Stimulated activated CD4-positive, alpha-beta T cell treated with anti-CD3 and anti-CD28 coated beads, Interleukin-2, amount 100 ng/mL, for 48 hours (primary cell): ENCODE results near the gene TPMT.
A peak's percentile ranks its signal among the peaks of the same experiment; 100 is the strongest.
"Not testable (repeated sequence)": the region's sequence is repeated elsewhere in the genome, so short reads cannot be mapped to it uniquely, and the experiment has no call there.

ENCODE experiments used
- DNase-seq, 2 donors: peaks; one replicate each; pipeline ENCODE4 v3.0.0-alpha.2; 2020

TPMT gene

GRCh38 chr6:18154507-18155149 lies at the start of gene TPMT:
Gene TPMT, minus strand, starts transcription at chr6:18155077. Its CDS starts 5,950 bp downstream, at chr6:18149127.
- DNase-seq = no peak

DNA sequence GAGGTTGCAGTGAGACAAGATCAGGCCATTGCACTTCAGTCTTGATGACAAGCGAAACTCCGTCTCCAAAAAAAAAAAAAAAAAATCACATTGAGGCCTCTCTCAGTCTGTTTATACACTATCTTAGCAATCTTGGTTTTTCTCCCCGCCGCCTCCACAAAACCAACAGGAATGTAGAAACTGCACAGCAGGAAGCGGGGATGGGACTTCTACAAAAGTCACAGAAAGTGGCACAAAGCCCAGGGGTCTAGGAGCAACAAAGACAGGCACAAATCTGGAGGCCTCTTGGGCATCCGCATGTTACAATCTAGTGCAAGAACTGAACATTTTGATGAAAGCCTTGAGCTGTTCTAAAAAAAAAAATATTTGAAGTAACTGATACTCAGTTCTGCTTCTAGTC lies 48.9 kb upstream of the TPMT start:
- no peak for DNase-seq

DNA sequence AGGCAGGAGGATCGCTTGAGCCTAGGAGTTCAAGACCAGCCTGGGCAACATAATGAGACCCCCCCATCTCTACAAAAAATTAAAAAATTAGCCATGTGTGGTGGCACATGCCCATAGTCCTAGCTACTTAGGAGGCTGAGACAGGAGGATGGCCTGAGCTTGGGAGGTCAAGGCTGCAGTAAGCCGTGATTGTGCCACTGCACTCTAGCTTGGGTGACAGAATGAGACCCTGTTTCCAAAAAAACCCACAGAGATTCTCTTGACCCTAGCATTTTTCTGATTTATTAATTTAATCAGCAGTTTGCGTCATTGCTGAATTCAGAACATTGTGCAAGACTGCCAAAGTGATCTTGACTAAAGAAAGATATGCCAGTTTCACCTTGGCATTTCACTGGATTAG lies 37.1 kb upstream of the TPMT start:
- DNase-seq = no peak

- DNase-seq = no peak
Observed at GRCh38 chr6:18189196-18189595, 34.3 kb upstream of the TPMT start.

DNA sequence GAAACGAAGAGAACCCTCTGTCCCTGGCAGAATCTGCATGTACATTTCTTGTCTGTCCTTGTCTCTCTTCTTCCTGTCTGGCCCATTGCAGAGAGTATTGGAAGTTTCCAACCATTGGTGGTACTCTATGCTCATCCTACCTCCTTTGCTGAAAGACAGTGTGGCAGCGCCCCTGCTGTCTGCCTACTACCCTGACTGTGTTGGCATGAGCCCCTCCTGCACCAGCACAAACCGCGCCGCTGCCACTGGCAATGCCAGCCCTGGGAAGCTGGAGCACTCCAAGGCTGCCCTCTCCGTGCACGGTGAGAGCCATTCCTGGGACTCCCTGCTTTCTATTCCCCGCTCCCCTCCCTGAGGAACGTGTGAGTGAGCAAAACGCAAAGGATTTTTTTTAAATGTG lies 32.8 kb upstream of the TPMT start:
- DNase-seq = no peak

GRCh38 chr6:18186540-18187250 lies 31.8 kb upstream of the TPMT start:
- no peak for DNase-seq

GRCh38 chr6:18186033-18186432 lies 31.2 kb upstream of the TPMT start:
- no peak for DNase-seq

DNA sequence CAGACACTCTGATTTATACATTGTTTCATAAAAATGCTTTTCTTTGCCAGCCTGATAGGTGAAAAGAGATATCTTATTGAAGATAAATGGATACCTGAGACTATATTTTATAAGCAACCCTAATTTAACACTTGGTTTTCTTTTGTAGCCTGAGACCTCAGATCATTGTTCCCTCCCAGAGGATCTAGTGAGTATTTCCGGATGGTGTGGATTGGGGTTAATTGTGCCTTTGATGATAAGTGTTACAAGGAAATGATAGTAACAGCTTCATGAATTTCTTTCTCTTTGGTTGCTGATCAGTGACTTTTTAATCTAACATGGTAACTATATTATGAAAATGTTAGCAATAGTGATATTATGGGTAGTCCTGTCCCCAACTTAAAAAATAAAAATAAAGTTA lies 30.7 kb upstream of the TPMT start:
- DNase-seq = no peak

DNA sequence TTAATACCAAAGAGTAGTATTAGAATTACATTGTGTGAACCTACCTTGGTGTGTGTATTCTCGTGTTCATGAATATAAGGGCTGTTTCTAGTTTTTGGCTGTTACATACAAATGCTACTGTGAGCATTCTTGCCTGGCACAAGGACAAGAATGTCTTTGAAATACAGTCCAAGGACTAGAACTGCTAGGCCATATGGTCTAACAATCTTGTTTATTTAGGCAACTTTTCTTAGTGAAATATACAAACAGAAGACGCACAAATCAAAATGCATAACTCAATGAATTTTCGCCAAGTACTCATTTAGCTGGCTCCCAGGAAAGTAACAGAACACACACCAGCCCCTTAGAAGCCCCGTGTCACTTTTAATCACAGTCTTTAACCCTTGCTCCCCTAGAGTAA lies 28.9 kb upstream of the TPMT start:
- DNase-seq = no peak

- DNase-seq = no peak
Observed at GRCh38 chr6:18182568-18182967, 27.7 kb upstream of the TPMT start.

- DNase-seq = no peak
Observed at GRCh38 chr6:18179770-18180356, 25.0 kb upstream of the TPMT start.

- no peak for DNase-seq
Observed at GRCh38 chr6:18178960-18179615, 24.2 kb upstream of the TPMT start.

GRCh38 chr6:18177286-18177965 lies 22.5 kb upstream of the TPMT start:
- DNase-seq = no peak

DNA sequence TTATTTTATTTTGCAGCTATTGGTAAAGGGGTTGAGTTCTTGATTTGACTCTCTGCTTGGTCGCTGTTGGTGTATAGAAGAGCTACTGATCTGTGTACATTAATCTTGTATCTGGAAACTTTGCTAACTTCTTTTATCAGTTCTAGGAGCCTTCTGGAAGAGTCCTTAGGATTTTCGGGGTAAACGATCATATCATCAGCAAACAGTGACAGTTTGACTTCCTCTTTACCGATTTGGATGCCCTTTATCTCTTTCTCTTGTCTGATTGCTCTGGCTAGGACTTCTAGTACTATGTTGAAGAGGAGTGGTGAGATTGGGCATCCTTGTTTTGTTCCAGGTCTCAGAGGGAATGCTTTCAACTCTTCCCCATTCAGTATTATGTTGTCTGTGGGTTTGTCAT lies 21.3 kb upstream of the TPMT start:
- not testable (repeated sequence) for DNase-seq

- DNase-seq = no peak
Observed at GRCh38 chr6:18171871-18172270, 17.0 kb upstream of the TPMT start.

GRCh38 chr6:18168264-18168663 lies 13.4 kb upstream of the TPMT start:
- no peak for DNase-seq

GRCh38 chr6:18166312-18167036 lies 11.6 kb upstream of the TPMT start:
- DNase-seq = no peak

DNA sequence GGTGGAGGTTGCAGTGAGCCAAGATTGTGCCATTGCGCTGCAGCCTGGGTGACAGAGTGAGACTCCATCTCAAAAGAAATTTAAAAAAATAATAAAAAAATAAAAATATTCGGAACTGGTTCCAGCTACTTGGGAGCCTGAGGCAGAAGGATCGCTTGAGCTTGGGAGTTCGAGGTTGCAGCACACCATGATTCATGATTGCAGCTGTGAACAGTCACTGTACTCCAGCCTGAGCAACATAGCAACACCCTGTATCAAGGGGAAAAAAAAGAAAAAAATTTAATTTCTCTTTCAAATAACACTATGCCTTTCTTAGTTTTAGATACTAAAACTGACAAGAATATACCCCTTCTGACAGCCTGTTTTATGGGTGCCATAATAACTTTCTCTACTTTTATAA lies 10.9 kb upstream of the TPMT start:
- DNase-seq = no peak

GRCh38 chr6:18162401-18162800 lies 7.5 kb upstream of the TPMT start:
- no peak for DNase-seq

GRCh38 chr6:18161431-18161830 lies 6.6 kb upstream of the TPMT start:
- DNase-seq = no peak

DNA sequence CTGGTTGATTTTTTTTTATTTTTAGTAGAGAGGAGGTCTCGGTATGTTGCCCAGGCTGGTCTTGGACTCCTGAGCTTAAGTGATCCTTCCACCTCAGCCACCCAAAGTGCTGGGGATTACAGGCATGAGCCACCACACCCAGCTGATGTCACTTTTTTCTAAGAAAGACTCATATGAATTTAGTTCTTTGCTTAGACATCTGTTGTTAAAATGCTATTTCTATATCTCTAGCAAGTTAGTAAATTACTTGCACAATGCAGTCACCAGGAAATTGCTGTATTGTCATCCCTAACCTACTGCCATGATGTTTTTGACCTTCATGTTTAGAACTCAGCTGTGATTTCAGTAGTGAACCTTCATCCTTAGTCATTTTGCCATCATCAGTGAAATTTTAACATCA lies 6.0 kb upstream of the TPMT start:
- no peak for DNase-seq

GRCh38 chr6:18155864-18156421 lies 1.1 kb upstream of the TPMT start:
- DNase-seq = peak; percentile 26 to 30
